A673 (cell line): ENCODE data around the gene FAM120A.

ENCODE experiments used
- EZH2 ChIP-seq: fragments of 200-600 bp; sonication (generic); IDR thresholded peaks from 2 replicates; pipeline ENCODE4 v1.6.1; 2017; ENCODE audit warnings: borderline replicate concordance, low read depth, mild to moderate bottlenecking, mixed read lengths, antibody characterized with exemption, low read length; ENCODE audit not compliant: poor library complexity, severe bottlenecking
- TF ChIP-seq, protein P1 (sequence below): fragments of 300-800, 200-600 bp; sonication (generic); conservative IDR thresholded peaks from 2 replicates; pipeline ENCODE4 v1.5.1; 2017; ENCODE audit warnings: low read depth, mild to moderate bottlenecking, antibody characterized with exemption, low read length, moderate library complexity, mixed read lengths

DNA sequence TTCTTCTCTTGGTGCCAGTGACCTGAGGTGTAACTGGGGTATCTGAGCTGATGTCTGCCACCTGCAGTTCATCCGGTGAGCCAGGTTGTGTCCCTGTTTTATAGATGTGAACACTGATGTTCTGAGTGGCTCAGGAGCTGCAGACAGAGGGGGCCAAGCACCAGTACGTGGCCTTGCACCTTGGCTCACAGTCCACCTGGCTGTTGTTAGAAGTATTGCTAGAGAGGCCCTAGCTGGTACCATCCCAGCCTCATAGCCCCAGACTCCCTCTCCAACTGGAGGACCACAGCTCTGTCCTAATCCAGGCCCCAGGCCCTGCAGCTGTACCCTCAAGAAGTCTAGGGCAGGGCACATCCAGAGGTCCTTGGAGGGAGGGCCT is 141.1 kb downstream of the FAM120A start:
- TF ChIP-seq, protein P1, sequence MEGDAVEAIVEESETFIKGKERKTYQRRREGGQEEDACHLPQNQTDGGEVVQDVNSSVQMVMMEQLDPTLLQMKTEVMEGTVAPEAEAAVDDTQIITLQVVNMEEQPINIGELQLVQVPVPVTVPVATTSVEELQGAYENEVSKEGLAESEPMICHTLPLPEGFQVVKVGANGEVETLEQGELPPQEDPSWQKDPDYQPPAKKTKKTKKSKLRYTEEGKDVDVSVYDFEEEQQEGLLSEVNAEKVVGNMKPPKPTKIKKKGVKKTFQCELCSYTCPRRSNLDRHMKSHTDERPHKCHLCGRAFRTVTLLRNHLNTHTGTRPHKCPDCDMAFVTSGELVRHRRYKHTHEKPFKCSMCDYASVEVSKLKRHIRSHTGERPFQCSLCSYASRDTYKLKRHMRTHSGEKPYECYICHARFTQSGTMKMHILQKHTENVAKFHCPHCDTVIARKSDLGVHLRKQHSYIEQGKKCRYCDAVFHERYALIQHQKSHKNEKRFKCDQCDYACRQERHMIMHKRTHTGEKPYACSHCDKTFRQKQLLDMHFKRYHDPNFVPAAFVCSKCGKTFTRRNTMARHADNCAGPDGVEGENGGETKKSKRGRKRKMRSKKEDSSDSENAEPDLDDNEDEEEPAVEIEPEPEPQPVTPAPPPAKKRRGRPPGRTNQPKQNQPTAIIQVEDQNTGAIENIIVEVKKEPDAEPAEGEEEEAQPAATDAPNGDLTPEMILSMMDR = no peak
- no peak for TF ChIP-seq EZH2
